GM03348 (cell line): ENCODE data around the gene AFAP1.

Experiments used
- DNase-seq: peaks from one replicate; pipeline ENCODE4 v3.0.0; 2012; ENCODE audit warnings: low spot score

AFAP1 gene

DNA sequence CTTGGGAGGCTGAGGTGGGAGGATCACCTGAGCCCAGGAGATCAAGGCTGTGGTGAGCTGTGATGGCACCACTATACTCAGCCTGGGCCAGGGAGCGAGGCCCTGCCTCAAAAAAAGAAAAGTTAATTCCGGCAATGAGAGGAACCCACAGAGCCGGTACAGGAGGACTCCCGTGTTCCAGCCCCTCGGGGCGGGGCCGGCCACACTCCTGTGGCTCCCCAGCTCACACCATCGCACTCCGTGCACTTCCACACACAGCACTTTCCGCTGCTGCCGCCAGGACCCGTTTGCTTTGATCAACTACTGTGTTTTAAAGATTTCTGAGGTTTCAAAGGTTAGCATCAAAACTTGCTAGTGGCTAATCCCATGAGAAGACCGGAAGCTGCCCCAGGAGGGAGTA is 171.7 kb downstream of the AFAP1 start:
- DNase-seq, result no peak

GRCh38 chr4:7767526-7767925 is 172.1 kb downstream of the AFAP1 start:
- DNase-seq, result no peak

- no peak for DNase-seq
Observed at GRCh38 chr4:7766661-7767345, 172.9 kb downstream of the AFAP1 start.

DNA sequence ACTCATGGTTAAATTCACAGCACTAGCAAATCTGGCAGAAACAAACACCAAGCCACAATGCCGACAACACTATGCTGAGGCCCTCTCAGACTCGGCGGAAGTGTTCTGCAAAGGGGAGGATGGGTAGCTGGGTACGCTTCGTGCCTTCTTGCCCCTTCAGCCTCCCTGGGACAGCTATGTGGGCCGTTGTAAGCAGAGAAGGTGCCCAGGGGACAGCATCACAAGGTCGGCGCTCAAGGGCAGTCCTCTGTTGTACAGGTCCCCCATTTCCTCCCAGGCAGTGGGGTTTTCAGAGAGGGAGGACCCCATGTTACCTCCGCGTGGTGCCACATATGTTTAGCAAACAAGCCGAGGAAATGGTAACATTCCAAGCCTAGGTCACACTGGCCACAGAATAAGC is 173.6 kb downstream of the AFAP1 start:
- DNase-seq, result no peak

DNA sequence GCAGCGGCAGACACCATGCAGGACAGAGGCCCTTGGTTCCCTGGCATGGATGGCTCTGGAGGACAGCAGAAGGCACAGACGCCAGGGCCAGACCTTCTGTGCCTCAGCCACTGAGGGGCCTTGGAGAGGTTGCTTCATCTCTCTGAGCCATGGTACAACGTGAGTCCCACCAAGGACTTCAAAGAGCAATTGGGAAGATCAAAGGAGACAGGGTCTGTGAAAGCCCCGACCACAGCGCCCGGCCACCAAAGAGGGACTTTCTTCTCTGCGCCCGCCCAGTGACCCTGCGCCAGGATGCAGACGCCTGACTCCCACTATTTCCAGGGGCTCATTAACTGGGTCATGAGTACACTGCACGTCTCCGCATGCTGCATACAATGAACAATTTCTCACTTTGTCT is 174.0 kb downstream of the AFAP1 start:
- DNase-seq, result no peak

GRCh38 chr4:7764466-7764865 is 175.2 kb downstream of the AFAP1 start:
- no peak for DNase-seq

DNA sequence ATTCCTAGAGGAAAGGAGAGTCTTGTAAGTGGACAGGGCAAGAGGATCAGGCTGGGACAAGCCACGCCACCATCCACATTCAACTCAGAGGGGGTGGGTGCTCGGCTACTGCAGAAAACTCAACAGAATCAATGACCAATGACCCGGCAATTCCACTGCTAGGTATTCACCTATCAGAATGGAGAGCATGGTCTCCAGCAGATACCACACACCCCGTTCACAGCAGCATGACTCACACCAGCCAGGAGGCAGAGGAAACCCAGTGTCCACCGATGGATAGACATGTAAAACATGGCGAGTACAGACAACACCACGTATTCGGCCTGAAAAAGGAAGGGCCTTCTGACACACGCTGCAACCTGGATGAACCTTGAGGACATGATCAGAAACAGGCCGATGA is 175.9 kb downstream of the AFAP1 start:
- DNase-seq, result no peak

DNA sequence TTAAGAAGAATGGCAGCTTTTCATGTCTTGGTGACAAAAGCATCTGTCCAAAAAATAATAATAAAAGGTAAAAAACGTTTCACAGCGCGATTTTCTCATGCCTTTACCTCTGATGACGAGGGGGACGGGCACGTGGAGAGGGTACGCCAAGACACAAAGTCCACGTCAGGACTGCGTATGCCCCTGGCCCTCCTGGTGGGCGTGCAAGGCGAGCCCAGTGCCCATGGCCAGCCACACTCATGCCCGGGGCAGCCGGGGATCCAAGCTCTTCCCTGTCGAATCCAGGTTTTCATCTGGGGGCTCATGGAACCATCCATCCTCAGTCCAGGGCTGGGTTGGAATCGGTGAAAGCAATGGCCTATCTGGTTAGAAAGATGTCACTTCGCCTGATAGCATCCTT is 176.6 kb downstream of the AFAP1 start:
- no peak for DNase-seq

DNA sequence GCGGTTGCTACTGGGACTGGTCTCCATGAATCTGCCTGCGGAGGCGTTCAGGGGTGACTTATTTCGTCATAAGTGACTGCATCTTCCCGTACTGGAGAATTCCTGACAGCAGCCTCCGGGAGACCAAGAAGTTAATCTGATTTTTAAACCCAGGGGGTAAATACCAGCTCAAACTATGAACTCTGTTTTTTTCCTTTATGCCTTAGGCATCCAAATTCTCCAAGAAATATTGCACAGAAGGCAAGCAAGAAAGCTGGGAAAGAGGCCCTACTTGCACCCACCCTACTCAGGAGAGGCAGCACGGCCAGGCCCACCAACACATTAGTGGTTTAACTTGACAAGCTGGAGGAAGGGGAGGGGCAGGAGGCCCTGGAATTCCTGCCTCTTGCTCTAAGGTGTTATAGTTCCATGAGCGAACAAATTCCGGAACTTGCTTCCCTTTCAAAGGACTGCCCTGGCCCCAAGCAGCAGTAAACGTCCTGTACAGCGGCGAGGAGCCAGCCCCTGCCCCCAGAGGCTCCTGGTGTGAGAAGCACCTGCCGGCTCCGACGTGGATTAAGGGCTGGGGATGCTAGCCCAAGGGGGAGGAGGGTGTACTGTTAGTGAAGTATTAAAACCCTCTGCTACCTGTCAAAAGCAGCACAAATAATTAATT is 177.2 kb downstream of the AFAP1 start:
- DNase-seq, result no peak

DNA sequence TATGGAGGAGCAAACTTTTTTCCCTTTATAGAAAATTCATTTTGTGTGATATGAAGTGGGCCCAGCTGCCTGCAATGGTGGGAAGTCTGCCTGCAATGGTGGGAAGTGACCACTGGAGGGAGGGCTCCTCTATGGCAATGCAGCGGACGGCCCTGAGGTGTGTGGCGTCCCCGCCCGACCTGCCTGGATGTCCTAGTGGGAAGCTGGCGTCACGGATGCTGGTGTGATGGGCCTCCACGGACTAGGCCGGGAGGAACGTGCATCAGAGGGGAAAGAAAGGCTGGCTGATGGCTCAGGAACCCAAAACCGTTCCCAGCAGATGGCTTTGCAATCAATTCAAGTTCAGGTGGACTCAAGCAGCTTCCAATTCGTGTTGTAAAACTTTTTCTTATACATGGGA is 177.9 kb downstream of the AFAP1 start:
- peak; percentile 80 for DNase-seq

- no peak for DNase-seq
Observed at GRCh38 chr4:7761312-7761711, 178.3 kb downstream of the AFAP1 start.

DNA sequence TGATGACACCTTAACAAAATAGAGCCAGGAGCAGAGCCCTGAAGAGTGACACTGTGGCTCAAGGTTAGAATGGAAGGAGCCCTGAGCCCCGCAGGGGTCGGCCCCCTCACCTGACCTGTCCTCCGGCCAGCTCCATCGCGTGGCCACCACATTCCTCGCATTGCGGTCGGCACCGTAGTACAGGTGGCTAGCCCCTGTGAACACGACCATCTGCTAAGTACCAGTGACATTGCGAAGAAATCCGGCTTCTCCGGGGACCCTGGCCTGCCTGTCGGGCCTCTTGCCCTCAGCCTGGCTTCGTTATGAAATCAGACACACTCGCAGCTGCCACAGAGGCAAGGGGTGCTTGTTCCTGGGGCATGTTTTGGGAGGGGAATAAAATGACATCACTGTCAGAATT is 179.0 kb downstream of the AFAP1 start:
- no peak for DNase-seq

DNA sequence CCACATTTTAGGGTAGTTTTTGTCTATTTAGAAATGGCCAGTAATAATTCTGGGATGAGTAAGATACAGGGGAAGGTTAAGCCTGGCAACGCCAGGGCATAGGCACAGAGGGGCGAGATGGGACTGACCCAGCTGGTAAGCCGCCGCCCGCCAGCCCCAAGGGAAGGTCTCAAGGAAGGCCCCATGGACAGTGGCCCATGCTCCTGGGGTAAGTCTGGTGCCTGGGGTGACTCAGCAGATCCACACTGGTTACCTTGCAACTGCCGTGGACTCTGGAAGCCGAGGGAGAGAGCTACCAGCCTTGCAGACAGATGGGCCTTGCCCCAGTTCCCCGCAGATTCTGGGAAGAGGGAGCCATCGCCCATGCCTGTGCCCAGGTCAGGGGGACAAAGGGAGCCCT is 179.4 kb downstream of the AFAP1 start:
- no peak for DNase-seq

- no peak for DNase-seq
Observed at GRCh38 chr4:7759635-7760034, 180.0 kb downstream of the AFAP1 start.

DNA sequence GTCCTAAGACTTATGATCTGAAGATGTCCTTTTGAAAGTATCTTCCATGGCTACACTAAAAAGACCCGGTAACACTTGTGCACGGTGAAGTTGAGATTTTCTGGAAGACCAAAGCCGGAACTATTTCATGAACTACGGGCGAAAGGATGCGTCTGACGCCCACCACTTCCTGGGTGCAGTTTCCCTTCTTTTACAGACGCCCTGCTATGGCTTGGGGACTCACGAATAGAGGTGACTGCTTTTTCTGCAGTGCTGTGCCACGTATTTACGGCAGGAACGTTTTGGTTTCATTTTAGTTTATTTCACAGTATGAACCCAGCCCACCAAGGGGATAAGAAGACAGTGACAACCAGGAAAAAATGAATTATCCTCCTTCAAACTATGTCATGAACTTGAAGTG is 180.4 kb downstream of the AFAP1 start:
- DNase-seq, result no peak

GRCh38 chr4:7758476-7758875 is 181.2 kb downstream of the AFAP1 start:
- DNase-seq, result no peak

DNA sequence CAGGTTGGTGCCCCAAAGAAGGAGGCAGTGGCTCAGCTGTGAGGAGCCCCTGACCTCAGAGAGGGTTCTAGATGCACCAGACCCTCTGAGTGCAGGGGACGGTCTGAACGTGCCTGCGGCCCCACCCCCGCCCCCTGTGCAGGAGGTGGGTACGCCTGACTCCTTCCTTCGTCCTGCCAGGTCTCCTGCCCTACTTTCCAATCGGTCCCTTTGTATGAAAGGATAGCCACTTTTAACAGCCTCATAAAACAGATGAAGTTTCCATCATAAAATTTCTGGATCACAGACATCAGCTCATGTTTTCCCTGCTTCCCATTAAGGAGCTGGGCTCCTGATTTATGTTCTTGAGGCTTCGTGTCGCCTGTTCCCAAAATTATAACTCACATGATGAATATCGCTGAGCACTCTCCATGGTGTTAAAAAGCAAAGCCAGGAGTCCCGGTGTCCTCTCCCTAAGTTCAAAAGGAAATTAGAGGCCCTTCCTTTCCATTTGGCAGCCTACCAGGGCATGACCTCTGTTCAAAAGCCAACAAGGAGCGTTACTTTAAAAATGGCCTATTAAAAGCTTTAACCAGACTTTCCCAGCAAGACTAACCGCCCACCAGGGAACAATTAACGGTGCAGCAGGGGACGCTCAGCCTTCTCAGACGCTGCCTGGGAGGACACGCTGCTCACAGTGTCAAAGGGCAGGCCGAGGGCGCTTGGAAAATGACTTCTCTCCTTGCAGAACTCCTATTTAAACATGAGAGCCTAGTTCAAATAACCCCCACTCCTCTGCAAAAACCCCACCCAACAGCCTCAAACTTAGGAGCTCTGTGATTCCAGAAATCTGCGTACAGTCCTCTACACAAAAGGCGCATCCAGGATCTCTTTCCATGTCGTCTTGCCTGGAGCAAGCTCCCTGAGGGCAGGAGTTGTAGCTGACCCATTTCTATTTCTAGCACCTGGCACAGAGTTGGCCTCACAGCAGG is 181.9 kb downstream of the AFAP1 start:
- no peak for DNase-seq

DNA sequence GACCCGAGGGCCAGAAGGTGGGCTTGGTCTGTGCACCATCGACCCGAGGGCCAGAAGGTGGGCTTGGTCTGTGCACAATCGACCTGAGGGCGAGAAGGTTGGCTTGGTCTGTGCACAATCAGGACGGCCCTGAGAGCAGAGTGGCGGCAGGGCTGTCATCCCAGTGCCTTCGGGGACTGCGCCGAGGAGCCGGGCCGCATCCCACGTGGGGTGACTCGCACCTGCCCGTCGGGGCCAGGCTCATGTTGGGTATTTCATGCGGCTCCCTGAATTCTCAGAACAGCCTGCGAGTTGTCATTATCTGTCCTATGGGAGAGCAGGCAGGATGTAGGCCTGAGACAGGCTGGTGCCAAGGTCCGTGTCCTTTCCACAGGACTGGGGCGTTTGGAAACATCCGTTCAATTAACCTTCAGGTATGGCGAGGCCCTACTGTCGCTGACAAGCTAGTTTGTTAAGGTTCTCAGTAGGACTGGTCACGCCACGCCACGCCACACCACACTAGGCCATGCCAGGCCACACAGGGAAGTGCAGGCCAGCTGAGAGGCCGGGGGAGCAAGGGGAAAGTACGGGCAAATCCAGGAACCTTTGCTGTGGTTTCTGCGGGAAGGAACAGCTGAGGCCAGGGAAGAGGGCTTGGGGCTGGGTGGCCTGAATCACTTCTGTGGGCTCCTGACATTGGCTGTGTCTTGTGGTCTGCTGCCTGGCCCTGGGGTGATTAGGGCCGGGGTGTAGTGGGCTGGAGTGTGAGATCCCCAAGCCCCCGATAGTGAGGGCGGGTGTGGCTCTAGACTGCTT is 182.9 kb downstream of the AFAP1 start:
- no peak for DNase-seq

DNA sequence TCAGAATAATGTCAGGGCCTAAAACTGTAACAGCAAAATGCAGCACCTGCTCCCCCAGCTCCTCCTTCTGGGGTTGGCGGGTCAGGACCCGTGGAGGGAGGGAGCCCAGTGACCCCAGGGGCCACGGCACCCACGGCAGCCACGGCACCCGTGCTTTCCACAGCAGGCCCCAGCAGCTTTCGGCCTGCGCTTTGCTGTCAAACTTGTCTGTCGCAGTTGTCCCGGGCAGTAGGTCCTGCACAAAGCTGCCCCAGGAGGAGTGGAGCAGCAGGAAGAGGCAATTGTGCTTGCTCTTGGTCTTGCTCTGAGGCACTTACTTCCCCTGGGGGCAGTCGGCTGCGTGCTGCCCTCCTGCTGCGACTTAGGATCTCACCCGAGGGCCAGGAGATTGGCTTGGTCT is 183.6 kb downstream of the AFAP1 start:
- DNase-seq, result no peak

DNA sequence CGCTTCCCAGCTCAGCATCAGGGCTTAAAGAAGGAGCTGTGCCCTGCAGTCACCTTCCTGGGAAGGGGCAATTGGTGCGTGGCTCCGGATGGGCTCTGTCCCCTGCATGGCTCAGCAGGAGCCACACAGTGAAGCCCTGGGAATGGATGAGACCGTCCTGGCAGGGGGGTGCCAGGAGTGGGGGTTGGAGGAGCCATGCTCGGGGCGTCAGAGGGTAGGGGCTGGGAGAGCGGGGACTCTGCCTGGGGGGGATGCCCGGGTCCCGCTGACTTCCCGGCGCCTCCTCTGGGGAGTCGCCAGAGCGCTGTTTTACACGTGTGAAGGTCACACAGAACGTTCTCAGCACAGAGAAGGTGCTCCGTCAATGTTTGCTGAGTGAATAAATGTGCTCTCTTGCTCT is 184.1 kb downstream of the AFAP1 start:
- DNase-seq, result no peak

DNA sequence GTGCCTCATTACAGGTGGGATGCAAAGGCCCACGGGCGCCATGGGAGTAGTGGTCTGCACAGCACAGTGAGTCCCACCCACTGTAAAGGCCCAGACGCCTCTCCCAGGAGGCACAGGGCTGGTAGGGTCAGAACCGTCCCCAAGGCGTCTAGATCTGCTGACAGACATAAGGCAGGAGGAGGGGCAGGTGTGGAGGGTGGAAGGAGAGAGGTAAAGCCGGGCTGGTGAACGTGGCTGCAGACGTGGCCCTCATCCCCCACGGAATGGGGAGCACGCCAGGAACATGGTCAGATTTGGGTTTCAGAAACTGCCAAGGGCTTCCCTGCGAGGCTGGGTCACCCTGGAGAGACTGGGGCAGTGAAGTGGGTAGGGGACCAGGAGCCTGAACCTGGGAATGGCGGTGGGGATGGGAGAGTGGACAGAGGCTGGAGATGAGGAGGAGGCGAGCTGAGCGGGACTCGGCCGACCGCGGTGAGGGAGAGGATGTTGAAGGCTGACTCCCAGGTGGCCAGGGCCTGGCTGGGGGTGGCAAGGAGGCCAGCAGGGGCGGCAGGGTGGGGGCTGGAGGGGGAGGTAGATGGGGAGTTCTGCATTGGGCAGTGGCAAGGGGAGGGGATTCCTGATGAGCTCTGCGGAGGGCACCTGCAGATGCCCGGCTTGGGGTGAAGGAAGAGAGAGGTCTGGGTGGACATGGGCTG is 184.9 kb downstream of the AFAP1 start:
- no peak for DNase-seq
